GM18517 (cell line): ENCODE data around the gene PAX3.

Experiments
- ATAC-seq: cut with Tn5 transposase; IDR thresholded peaks from one replicate; pipeline ENCODE4 v1.9.1; 2021; ENCODE audit warnings: mild to moderate bottlenecking, moderate library complexity; ENCODE audit not compliant: unreplicated experiment

The PAX3 gene

GRCh38 chr2:222232372-222232771 is 66.4 kb downstream of the PAX3 start:
- no peak for ATAC-seq

GRCh38 chr2:222228054-222228453 is 70.7 kb downstream of the PAX3 start:
- no peak for ATAC-seq

GRCh38 chr2:222218786-222219185 is 80.0 kb downstream of the PAX3 start:
- ATAC-seq: no peak

GRCh38 chr2:222217712-222218111 is 81.1 kb downstream of the PAX3 start:
- no peak for ATAC-seq

- no peak for ATAC-seq
These were observed 83.9 kb downstream of the PAX3 start for GRCh38 chr2:222214885-222215284.

DNA sequence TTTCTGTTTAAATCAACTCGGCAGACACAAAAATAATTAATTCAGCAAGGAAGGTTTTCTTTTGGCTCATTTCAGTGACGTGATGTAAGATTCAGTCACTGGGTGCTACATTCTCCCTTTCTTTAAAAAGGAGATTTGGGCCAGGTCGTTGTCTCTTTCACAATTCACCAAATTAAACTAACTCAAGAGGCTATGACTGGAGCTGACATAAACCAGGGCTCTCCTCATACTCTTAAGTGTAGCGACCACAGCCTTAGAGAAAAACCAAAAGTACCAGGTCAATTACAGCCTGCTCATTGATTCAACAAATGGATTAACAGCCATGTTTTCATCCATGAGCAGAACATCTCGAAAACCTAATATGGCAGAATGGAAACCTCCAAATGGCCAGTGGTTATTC is 85.7 kb downstream of the PAX3 start:
- no peak for ATAC-seq

DNA sequence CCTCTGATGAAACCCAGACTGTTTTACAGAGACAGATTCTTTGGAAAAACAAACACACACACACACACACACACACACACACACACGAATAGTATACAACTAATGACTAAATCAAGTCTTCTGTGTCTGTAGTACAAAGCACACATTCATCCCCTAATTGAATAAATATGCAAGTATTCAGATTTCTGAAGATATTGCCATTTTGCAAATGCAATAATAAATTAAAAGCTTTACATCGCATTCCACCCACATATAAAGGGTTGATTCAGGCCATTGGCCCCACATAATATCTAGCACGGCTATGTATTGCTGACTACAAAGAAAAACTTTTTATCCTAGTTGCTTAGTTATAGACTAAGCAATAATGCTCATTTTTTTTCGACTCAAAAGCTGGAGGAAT is 86.2 kb downstream of the PAX3 start:
- no peak for ATAC-seq

- ATAC-seq: no peak
These were observed 90.6 kb downstream of the PAX3 start for GRCh38 chr2:222208010-222208690.

- no peak for ATAC-seq
These were observed 93.7 kb downstream of the PAX3 start for GRCh38 chr2:222205136-222205535.

DNA sequence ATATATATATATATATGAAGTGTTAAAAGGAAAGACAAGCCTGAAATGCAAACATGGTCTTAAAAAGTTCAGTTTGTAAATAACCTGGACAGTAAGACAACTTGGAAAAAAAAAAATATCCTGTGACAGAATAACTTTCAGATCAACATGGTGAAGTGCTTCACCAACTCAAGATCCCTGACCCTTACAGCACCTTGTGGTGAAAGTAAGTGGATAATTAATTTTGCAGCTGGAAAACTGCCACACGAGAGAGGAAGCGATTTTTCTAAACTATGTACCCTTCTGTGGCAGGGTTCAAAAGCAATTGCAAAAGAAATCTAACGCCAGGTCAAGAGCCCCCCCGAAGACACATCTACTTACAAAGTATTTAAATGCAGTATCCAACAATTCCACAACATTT is 95.8 kb downstream of the PAX3 start:
- no peak for ATAC-seq

DNA sequence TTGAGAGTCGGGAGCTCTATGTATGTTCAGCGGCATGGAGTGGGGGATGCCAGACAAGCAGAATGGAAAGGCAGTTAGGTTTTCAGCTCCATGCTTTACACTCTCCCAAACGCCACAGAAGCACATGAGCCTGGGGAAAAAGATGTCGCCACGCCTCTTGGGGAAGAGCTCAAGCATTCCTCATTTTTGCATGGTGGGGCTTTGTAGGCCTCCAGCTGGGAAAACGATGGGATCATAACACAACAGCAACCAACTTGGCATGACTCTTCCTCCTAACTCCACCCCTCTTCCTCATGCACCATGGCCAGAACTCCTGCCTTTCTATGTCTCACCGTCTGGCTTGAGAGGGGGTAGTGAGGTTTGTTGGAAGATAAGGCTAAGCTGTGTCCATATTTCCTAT is 102.6 kb downstream of the PAX3 start:
- ATAC-seq: no peak

GRCh38 chr2:222194669-222195068 is 104.1 kb downstream of the PAX3 start:
- no peak for ATAC-seq

GRCh38 chr2:222193328-222193983 is 105.3 kb downstream of the PAX3 start:
- ATAC-seq: no peak

DNA sequence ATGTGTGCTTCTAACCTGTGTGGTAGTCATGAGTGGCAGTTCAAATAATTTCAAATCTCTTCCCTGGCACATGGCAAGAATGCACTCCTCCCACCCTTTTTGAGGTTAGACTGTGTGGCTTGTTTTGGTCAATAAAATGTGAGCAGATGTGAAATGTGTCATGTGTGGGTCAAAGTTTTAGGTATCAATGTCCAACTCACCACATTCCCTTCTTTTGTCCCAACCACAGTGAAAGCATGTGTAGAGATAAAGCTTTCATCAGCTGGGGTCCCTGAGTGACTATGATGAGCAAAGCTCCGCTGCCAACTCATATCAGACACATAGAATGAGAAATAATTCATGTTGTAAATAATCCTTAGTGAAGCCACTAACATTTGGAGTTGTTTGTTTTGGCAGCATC is 118.2 kb downstream of the PAX3 start:
- ATAC-seq: no peak

- ATAC-seq: no peak
These were observed 119.2 kb downstream of the PAX3 start for GRCh38 chr2:222179592-222179991.

- no peak for ATAC-seq
These were observed 120.3 kb downstream of the PAX3 start for GRCh38 chr2:222178450-222178849.

DNA sequence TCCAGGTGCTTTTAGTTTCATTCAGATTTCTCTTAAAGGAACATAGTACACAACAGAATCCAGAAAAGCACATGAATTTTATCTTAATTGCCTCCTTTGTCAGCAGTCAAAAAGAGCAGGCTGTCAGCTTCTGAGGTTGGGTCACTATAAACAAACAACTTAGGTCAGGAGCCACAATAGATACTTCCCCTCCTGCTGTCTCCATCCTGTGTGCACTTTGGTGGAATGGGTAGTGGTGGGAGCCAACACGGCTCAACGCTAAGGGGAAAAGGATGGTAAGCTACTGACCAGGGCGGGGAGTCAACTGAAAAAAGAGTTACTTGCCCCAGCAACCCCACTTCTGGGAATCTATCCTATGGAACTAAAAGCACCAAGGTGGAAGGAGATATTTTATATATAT is 121.9 kb downstream of the PAX3 start:
- no peak for ATAC-seq

- no peak for ATAC-seq
These were observed 124.3 kb downstream of the PAX3 start for GRCh38 chr2:222174450-222174849.

DNA sequence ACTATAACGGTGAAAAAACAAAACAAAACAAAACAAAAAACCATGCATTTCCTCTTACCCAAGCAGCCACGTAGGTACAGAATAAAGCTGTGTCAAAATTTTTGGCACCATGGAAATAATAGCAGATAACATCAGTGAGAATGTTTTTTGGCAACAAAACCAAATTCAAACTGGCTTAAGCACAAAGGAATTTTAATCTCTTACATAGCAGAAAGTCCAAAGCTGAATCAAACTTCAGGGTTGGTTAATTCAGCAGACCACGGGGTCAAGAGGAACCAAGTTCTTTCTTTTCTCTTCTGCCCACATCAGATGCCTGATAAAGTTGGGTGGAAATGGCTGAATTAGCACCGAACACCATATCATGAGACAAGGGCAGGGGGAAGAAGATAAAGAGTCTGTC is 129.5 kb downstream of the PAX3 start:
- no peak for ATAC-seq

GRCh38 chr2:222167762-222168161 is 131.0 kb downstream of the PAX3 start:
- no peak for ATAC-seq

DNA sequence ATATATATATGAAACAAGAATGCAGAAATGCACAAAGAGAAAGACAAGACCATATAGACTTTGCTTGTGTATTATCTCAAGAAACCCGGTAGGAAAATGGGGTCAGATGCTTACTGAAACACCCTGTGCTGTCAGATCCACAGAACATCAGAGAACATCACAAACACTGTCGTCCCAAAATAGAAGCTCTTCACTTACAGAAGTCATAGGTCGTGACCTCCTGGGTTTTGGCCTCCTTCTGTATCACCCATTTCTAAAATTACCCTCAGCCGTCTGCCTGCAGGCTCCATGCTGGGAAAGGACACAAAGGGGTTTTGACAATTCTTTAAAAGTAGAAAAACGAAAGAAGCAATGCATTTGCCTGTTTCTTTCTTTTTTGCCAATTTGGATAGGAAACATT is 137.9 kb downstream of the PAX3 start:
- ATAC-seq: no peak

DNA sequence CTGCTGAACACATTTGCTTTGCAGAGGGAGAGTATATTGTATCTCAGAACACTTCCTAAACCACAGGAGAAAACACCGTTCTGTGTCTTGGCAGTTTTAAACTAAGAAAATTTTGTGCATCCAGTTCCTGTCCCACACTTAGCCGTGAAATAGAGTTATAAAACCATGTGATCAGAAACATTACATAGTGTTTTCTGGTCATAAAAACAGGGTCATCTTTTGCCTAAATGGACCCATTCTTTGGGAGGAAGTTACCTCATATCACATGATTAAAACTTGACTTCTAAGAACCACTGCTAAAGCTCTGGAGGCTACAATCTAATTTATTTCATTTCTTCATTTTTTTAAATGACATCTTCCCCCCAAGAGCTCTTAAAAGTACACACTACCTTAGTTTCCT is 138.7 kb downstream of the PAX3 start:
- no peak for ATAC-seq

- no peak for ATAC-seq
These were observed 139.6 kb downstream of the PAX3 start for GRCh38 chr2:222159221-222159620.
